22Rv1 (cell line): Measurements from ENCODE around the gene IGLL5.

Source experiments
- CTCF ChIP-seq: fragments of 450-650 bp; IDR thresholded peaks from 2 replicates; pipeline ENCODE4 v1.5.1; 2017; ENCODE audit warnings: mild to moderate bottlenecking
- ZFX ChIP-seq: fragments of 450-650 bp; IDR thresholded peaks from 2 replicates; pipeline ENCODE4 v1.6.1; 2017; ENCODE audit warnings: antibody characterized with exemption, borderline replicate concordance

- TF ChIP-seq CTCF (no peak), ZFX (no peak)
Observed at GRCh38 chr22:22944268-22944985, 56.8 kb downstream of the IGLL5 start.
